BJ (cell line): Measurements from ENCODE around the gene EFCAB14. TPM values are rescaled to one million over a fixed set of nuclear protein-coding genes. Genes with fewer than 3 reads are reported as not detected.

ENCODE experiments used
- CTCF ChIA-PET: fragments of 350-600 bp; formaldehyde crosslinking; extraction: SDS; loops from one replicate; lab custom pipeline; 2021; ENCODE audit warnings: antibody characterized with exemption, inconsistent platforms; lab: Yijun Ruan, JAX
- POLR2A ChIA-PET: fragments of 300-600 bp; sonication (Branson Sonifier 250); formaldehyde crosslinking; extraction: SDS; loops from one replicate; lab custom pipeline; 2021; ENCODE audit warnings: antibody characterized with exemption; lab: Charles Lee
- DNase-seq: peaks from one replicate; pipeline ENCODE4 v3.0.0-alpha.2; 2011; ENCODE audit warnings: low read depth
- H3K27me3 ChIP-seq: 2 replicates; pipeline ENCODE4 v1.6.0; 2011; ENCODE audit warnings: low read length; ENCODE audit not compliant: control insufficient read depth, insufficient read depth
- H3K36me3 ChIP-seq: 2 replicates; pipeline ENCODE4 v1.5.1; 2011; ENCODE audit warnings: low read length; ENCODE audit not compliant: control insufficient read depth, insufficient read depth
- H3K4me3 ChIP-seq: 2 replicates; pipeline ENCODE4 v1.5.1; 2011; ENCODE audit warnings: low read depth, mild to moderate bottlenecking, control low read depth, low read length
- CTCF ChIP-seq: IDR thresholded peaks from 2 replicates; pipeline ENCODE4 v1.5.1; 2011; ENCODE audit warnings: low read depth, mild to moderate bottlenecking, control low read depth, inconsistent platforms, low read length, moderate library complexity; ENCODE audit not compliant: insufficient read depth
- polyA plus RNA-seq: library from polyadenylated mRNA; depleted of rRNA; stranded (reverse); fragments of >200 nt; gene quantifications from 2 replicates; pipeline ENCODE4 v1.2.3, GENCODE V29; 2011

The EFCAB14 gene
- polyA plus RNA-seq, 1 experiment = 30.4 TPM

- POLR2A ChIA-PET = no interaction called here
- CTCF ChIA-PET = interaction anchor here (1.0 kb wide), 1 partner anchor 31 kb away, joined by 4 read pairs; no protein-coding TSS in a partner anchor
- no peaks in the 10 kb centered on the region; the same call in 1 of the 2 replicates for H3K27me3 ChIP-seq
- TF ChIP-seq CTCF = no peak
- no peaks in the 10 kb centered on the region for H3K36me3 ChIP-seq
- DNase-seq = no peak
- H3K4me3 ChIP-seq = no peak overlapping the region
Measured at GRCh38 chr1:46753985-46754384, 35.1 kb upstream of the EFCAB14 start.

GRCh38 chr1:46749921-46750404 is 31.0 kb upstream of the EFCAB14 start:
- TF ChIP-seq CTCF = no peak
- Histone ChIP-seq H3K27me3 (no peaks in the 10 kb centered on the region; the same call in 1 of the 2 replicates), H3K36me3 (no peaks in the 10 kb centered on the region), H3K4me3 (no peak overlapping the region)
- DNase-seq = no peak
- ChIA-PET POLR2A (no interaction called here), CTCF (interaction anchor here (0.6 kb wide), 1 partner anchor 902 kb away, joined by 3 read pairs; no protein-coding TSS in a partner anchor)

- POLR2A ChIA-PET = no interaction called here
- H3K27me3 ChIP-seq = no peaks in the 10 kb centered on the region; the same call in 1 of the 2 replicates
- no peaks in the 10 kb centered on the region for H3K36me3 ChIP-seq
- no peak overlapping the region for H3K4me3 ChIP-seq
- no peak for TF ChIP-seq CTCF
- DNase-seq = no peak
- CTCF ChIA-PET = interaction anchor here (0.6 kb wide), 1 partner anchor 903 kb away, joined by 3 read pairs; no protein-coding TSS in a partner anchor
Measured at GRCh38 chr1:46749404-46749803, 30.5 kb upstream of the EFCAB14 start.

GRCh38 chr1:46747683-46748288 is 28.9 kb upstream of the EFCAB14 start:
- no peaks in the 10 kb centered on the region for H3K36me3 ChIP-seq
- POLR2A ChIA-PET = no interaction called here
- CTCF ChIA-PET = interaction anchor here (0.6 to 1.0 kb wide), 2 partner anchors 10 to 342 kb away, joined by 3 read pairs; no protein-coding TSS in a partner anchor
- TF ChIP-seq CTCF = peak; percentile 71
- no peaks in the 10 kb centered on the region; the same call in 1 of the 2 replicates for H3K27me3 ChIP-seq
- DNase-seq = no peak
- H3K4me3 ChIP-seq = no peak overlapping the region

- CTCF ChIA-PET = no interaction called here
- no peak for TF ChIP-seq CTCF
- Histone ChIP-seq H3K27me3 (no peaks in the 10 kb centered on the region), H3K4me3 (no peak overlapping the region), H3K36me3 (no peaks in the 10 kb centered on the region)
- POLR2A ChIA-PET = no interaction called here
- DNase-seq = no peak
Measured at GRCh38 chr1:46742069-46742468, 23.2 kb upstream of the EFCAB14 start.
